ENCODE results near the gene CPM. TPM values are rescaled to one million over a fixed set of nuclear protein-coding genes. Genes with fewer than 3 reads are reported as not detected.
A peak's percentile ranks its signal among the peaks of the same experiment; 100 is the strongest.

CPM gene
- total RNA-seq, 1 donor from 2014 or later, result 6.6 TPM

DNA sequence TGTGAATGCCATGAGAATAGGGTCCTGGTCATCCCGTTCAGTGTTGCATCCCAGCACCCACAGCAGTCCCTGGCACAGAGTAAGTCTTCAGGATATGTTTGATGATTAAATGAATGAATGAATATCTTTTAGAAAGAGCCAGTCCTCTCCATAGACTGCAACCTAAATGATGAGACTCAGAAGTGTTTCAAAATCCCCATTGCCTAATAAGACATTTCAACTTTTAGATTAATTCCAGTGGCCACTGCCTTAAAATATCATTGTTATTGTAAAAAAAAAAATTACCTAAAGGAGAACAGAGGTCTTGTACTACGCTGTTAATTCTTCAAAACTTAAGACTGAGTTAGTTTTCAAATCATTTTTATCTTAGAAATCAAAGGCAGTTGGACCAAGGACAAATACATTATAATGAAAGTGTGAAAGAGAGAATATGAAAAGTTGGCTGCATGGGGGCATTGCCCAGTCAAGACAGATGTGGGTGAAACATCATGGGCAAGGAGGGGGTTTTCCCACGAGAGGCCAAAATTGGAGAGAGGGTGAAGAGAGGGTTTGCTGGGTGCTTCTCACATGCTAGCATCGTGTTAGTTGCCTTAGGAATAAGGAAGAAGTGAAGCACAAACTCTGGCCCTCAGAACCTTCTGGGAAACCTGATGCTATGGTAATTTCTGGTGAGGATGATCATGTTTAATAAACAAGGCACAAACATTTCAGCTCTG lies 26.3 kb upstream of the CPM start:
- intact Hi-C loops (cut with micrococcal nuclease), result no loop called here
- ATAC-seq (no peak), DNase-seq (no peak)

DNA sequence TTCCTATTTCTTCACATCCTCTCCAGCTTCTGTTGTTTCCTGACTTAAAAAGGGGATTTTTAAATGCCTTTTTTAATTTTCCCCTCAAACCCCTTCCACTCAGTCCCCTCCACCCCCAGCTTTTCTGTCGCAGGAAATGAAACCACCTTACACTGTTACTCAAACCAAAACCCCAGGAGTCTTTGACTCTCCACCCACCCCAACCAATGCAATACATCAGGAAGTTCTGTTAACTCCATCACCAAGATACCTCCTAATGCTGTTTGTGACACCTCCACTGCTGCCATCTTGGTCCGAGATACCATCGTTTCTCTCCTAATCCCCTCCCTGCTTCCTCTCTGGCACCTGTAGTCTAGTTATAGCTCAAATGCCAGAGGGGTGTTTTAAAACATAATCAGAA lies 25.4 kb upstream of the CPM start:
- ATAC-seq (no peak), DNase-seq (no peak)
- intact Hi-C loops (cut with micrococcal nuclease), result no loop called here

DNA sequence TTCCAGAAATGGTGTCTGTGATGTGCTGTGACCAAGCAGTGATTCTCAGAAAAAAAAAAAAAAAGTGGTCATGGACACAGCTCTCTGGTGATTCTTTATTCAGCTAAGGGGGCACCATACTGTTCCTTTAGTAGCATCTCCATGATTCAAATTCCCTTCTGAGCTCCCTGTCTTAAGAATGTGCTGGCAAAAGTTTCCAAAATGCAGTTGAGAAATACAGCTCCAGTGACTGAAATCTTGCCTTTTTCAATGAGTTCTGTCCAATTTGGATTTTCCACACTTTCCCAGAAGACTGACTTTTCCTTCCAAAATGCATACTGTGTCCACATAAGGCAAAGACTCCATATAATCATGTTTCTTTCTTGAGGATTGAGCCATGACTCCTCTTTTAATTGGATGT lies 24.3 kb upstream of the CPM start:
- DNase-seq (no peak), ATAC-seq (no peak)
- intact Hi-C loops (cut with micrococcal nuclease), result no loop called here

DNA sequence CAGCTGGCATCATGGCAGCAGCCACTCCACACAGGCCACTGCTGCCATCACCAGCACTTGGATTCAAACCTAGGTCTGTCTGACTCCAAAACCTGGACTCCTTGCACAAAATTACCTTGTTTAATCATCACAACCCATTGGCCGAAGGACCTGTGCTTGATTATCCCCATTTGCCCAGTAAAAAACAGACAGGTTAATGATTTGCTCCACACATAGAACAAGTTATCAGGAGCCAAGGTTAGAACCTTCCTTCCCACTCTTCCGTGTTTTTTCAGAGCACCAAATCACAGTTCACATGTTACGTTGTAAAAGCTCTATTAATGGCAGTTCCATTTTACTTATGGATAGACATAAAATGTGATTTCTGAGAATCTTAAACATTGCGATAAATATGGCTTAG lies 23.5 kb upstream of the CPM start:
- intact Hi-C loops (cut with micrococcal nuclease), result no loop called here
- DNase-seq (no peak), ATAC-seq (no peak)

DNA sequence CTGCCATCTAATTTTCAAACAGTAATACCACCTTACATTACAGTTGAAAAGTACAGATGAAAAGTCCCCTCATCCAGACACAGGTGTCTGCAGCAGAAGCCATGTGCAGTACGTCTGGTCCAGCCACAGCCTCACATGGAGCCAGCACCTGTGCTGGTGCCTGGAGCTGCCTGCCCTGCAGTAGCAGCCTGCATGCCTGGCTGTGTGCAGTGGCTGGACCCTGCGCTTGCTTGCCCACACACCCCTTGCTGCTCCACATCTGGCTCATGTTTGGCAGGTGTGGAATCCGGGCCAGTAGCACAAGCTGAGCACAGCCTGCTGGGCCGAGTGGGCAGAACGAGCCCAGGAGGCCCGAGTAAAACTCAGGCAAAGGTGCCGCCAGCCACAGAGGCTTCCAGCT lies 21.8 kb upstream of the CPM start:
- no peak for DNase-seq
- intact Hi-C loops (cut with micrococcal nuclease), result no loop called here
- no peak for ATAC-seq

DNA sequence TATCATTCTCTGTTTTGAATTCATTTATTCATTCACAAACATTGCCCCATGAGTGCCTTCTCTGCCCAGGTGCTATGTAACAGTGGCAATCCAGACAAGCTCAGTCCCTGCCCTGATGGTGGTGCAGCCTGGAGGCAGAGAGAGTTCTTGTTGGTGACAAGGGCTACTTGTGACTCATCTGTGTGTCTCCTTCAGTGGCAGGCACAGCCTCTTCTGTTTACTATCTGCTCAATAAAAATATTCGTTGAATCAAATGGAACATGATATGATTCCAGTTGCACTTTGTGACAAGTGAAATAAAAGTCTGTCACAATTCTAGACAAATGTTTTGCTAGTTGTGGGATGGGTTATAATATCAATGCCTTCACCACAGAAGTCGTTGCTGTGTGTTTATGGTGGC lies 20.6 kb upstream of the CPM start:
- no peak for DNase-seq
- ATAC-seq, result no peak

DNA sequence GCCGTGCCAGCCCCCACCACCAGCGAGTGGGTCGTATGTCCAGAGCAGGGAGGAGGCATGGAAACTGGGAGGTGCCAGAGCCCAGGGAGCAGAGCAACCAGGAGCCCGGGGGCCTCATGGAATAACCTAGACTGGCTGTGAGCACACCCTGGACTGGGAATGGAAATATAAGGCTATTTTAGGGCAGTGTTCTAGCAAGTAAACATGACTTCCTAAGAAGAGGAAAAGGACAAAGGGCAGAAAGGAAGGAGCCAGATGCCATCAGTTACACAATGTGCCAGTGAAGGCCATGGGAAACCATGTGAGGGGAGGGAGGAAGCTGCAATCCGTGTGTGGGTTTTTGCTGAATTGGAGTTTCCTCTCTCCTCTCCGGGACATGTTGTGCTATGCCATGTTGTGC lies 18.7 kb upstream of the CPM start:
- DNase-seq, result peak; percentile 39
- peak; percentile 89 for ATAC-seq
- intact Hi-C loops (cut with micrococcal nuclease), result no loop called here

More for the DNA sequence above, 20.6 kb upstream of the CPM start:
- intact Hi-C loops (cut with micrococcal nuclease), result no loop called here

DNA sequence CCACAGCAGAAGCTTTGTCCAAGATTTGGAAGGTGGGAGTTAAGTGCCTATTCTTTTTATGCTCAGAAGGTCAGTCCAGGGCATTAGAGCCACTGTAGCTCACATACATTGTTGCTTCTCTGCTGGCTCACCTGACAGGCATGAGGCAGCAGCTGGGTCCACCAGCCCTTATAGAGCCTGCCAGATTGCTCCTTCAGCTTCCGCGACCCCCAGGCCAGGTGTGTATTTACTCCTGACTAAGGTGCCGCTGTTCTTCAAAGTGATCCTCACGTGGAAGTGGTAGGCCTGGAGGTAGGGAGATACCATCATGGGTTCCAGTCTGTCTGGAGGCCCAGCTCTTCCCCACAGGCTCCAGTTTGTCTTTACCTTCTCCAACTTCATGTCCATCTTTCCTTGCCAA lies 17.5 kb upstream of the CPM start:
- DNase-seq, result no peak
- intact Hi-C loops (cut with micrococcal nuclease), result no loop called here
- ATAC-seq, result no peak

DNA sequence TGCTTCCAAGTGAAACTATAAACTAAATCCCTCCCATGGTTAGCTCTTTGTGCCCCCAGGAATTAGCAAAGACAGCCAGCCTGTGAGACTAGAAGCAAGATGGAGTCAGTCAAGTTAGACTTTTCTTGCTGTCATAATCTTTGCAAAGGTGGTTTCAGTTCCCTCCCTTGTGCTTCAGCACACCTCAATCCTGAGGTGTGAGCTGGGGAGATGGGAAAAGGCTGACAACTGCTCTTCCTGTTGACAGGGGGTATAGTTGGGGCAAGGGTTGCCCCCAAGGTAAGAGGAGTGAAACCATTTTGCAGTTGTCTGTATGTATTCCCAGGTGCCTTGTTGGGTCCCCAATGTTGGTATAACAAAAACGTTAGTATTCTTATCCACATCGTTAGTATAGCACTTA lies 12.3 kb upstream of the CPM start:
- DNase-seq (no peak), ATAC-seq (no peak)
- intact Hi-C loops (cut with micrococcal nuclease), result no loop called here

DNA sequence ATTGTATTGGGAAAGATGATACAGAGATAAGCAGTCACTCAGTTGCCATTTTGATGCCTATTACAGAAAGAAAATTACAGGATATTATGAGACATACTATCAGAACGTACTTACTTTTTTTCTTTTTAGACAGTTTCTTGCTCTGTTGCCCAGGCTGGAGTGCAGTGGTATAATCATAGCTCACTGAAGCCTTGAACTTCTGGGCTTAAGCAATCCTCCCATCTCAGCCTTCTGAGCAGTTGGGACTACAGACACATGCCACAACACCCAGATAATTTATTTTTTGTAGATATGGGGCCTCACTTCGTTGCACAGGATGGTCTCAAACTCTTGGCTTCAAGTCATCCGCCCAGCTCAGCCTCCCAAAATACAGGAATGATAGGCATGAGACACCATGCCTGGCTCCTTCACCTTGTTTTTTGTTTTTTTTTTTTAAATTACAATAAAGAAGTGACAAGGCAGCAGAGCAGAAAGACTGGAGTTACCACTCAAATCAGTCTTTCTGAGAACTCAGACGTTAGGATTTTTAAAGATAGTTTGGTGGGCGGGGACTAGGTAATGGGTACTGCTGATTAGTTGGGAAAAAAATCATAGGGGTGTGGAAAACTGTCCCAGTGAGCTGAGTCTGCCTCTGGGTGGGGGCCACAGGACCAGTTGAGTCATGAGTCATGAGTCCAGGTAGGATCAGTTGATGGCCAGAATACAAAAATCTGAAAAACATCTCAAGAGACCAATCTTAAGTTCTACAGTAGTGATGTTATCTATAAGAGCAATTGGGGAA lies 11.5 kb upstream of the CPM start:
- DNase-seq (no peak), ATAC-seq (no peak)
- intact Hi-C loops (cut with micrococcal nuclease), result no loop called here

DNA sequence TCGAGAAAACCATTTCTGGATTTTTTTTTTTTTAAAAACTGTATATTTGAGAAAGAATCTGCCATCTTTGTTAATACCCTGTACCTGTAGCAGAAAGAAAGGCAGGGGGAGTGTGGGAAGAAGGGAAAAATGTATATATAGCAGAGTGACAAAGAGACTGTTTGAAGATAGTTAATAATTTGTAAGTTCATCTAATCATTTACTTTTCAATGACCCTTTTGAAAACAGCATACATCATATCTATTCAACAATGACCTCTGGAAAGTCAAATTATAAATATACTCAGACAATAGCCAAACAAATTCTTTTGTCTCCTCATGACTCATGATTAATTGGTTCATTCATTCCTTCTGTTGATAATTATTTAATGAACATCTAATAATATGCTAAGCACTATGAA lies 10.9 kb upstream of the CPM start:
- ATAC-seq (no peak), DNase-seq (no peak)
- intact Hi-C loops (cut with micrococcal nuclease), result no loop called here

DNA sequence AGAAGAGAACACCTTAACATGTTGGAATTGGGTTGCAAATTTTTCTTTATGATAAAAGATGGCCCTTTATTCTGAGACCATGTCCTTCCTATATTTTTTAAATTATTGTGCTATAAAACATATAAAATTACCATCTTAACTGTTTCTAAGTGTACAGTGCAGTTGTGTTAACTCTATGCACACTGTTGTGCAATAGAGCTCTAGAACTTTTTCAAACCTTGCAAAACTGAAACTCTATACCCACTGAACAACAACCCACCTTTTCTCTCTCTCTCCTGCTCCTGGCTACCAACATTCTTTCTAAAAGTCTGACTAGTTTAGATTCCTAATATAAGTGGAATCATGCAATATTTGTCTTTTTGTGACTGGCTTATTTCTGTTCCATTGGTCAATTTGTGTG lies 7.8 kb upstream of the CPM start:
- no peak for DNase-seq
- no peak for ATAC-seq
- intact Hi-C loops (cut with micrococcal nuclease), result no loop called here

DNA sequence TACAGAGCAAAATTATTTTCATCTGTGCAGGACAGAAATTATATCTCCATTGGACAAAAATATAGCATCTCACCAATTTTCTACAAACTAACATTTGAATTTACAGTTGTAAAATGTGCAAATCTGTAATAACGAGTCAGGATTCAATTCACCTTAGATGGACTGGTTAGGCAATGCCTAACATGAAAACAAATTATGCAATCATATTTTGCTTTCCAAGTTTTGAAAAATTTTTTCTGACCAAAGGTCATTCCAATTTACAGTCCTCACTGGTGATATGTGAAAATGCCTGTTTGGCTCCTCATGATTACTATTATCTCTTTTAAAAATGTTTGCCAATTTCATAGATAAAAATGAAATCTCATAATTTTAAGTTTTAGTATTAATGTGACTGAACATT lies 6.5 kb upstream of the CPM start:
- intact Hi-C loops (cut with micrococcal nuclease), result no loop called here
- no peak for DNase-seq
- ATAC-seq, result no peak

DNA sequence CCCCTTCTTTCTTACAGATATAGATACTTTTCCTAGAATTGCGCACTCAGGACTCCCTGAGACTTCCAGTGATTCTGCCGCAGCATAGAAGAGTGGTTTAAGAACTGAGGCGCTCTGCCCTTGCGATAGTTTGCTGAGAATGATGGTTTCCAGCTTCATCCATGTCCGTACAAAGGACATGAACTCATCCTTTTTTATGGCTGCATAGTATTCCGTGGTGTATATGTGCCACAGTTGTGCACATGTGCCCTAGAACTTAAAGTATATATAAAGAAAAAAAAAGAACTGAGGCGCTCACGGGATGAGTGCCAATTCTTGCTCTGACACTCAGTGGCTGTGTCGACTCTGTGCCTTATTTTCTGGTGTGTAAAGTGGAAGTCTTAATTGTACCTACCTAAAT lies 1.4 kb upstream of the CPM start:
- no peak for DNase-seq
- no peak for ATAC-seq
- intact Hi-C loops (cut with micrococcal nuclease), result no loop called here

DNA sequence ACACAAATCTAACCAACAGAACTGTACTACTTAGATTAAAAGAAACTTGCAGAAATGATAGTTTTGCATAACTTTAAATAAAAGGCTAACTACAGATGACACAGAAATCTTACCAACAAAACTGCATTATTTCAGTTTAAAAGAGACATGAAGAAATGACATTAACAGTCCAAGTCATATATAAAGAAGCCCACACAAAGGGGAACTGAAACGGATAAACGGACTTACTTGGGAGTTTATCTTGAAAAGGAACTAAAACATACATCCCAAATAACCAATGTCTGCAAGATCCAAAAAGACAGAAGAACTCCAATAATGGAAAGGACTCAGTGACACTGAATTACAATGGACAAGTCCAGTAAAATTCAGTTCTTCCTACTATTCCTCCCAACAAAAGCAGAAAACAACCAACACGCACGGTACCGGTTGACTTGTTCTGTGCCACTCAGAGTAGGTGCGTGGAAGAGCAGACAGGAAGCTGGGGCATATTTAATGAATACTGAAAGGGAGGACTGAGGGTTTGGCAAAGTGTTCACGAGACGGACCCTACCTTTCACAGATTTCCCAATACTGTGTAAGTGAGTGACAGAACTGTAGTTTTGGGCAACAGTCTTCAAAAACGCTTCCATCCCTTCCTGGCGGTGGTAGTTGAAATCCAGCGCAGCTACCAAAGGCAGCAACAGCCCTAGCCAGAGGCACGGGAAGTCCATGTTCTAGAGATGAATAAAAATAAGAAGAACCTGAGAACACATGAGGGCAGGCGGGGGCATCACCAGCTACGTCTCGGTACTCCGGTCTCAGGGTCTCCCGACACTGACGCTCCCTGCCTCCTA lies 627 bp downstream of the CPM start:
- DNase-seq, result no peak
- intact Hi-C loops (cut with micrococcal nuclease), result no loop called here
- ATAC-seq, result peak; percentile 44

DNA sequence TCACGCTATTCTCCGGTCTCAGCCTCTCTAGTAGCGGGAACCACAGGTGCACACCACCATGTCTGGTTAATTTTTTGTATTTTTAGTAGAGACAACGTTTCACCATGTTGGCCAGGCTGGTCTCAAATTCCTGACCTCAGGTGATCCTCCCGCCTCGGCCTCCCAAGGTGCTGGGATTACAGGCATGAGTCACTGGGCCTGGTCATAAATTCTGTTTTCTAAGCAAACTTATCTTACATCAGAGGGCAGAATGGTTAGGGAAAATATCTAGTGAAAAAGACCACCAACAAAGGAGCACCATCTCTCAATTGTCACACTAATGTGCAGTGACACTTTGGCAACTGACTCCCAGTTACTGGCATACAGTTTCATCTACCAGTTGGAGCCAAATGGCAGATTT lies 2.8 kb downstream of the CPM start:
- intact Hi-C loops (cut with micrococcal nuclease), result no loop called here
- ATAC-seq, result no peak
- DNase-seq, result no peak

DNA sequence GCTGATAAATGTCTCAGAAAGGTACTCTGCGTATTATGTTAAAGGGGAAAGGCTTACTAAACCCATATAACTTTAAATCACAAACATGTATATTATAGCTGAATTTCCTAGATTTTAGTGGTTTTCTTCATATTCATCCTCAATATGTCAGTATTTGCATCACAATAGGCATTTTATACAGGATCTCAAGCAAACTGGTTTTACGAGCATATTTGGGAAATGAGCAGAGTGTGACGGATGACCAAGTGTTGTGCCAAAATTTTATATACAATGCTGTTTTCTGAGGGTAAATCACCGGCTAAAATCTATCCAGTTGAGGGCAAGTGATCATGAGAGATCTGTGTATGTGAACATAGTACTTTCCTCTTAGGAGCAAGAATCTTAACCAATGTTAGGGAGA lies 8.4 kb downstream of the CPM start:
- ATAC-seq (no peak), DNase-seq (no peak)
- intact Hi-C loops (cut with micrococcal nuclease), result no loop called here

DNA sequence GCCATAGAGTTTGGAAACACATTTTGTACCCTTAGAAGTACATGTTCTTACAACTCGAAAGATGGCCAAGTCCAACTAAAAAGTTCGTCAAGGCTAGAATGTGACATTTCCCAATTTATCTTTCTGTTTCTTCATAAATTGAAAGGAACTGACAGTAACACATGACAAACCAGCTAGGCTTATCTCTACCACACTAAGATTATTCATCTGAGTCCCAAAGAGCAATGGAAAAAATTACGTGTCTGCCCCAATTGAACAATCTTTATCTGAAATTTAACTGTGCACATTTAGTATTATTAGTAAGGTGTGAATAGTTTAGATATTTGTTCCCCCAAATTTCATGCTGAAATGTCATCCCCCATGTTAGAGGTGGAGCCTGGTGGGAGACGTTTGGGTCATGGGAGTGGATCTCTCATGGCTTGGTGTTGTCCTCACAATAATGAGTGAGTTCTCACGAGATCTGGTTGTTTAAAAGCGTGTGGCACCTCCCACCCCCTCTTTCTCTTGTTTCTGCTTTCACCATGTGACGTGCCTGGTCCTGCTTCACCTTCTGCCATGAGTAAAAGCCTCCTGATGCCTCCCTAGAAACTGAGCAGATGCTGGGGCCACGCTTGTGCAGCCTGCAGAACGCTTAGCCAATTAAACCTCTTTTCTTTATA lies 13.3 kb downstream of the CPM start:
- ATAC-seq (no peak), DNase-seq (no peak)
- intact Hi-C loops (cut with micrococcal nuclease), result no loop called here

DNA sequence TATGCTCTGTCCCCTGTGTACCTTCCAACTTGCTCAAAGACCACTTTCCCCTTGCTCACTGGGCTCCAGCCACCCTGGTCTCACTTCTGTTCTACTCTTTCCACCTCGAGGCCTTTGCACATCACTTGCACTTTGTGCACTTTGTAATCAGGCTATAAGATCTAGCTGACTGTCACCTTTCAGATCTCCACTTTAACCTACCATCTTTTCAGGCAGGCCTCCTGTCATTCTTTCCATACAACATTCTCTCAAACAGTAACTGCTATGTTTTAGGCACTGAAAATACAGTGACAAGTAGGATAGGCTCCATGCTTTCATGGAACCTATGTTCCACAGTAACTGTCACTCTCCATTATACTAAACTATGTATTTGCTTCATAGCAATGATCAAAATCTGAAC lies 14.0 kb downstream of the CPM start:
- intact Hi-C loops (cut with micrococcal nuclease), result no loop called here
- no peak for ATAC-seq
- no peak for DNase-seq

DNA sequence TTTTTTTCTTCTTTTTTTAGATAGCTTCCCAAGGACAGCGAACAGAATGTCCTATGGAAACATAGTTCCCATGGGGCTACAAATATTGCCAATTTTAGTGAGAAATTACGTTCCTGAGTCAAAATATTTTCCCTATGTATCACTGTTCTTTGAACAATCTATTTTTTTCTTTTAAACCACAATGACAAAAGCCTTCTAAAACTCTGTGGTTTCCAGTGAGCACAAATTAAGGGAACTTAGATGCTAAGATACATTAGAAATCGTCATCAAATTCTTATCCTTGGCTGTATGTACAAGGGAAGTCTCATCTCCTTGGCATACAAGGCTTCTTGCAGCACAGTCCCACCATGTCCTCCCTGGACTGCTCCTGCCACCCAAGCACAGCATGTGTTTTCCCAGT lies 17.9 kb downstream of the CPM start:
- no peak for ATAC-seq

More for the DNA sequence above, 17.9 kb downstream of the CPM start:
- DNase-seq, result no peak
- intact Hi-C loops (cut with micrococcal nuclease), result no loop called here
